Karpas-422 (cell line): ENCODE measurements around the gene HGD. TPM values are rescaled to one million over a fixed set of nuclear protein-coding genes. Genes with fewer than 3 reads are reported as not detected.
"Not testable (repeated sequence)": the region's sequence is repeated elsewhere in the genome, so short reads cannot be mapped to it uniquely, and the experiment has no call there.

Experiments
- DNase-seq: peaks from one replicate; pipeline ENCODE4 v3.0.0-alpha.2; 2015
- H2AFZ ChIP-seq: fragments of 200-600 bp; sonication (generic); 2 replicates; pipeline ENCODE4 v1.6.1; 2014; ENCODE audit warnings: antibody characterized with exemption, low read length, mixed read lengths
- H3K27ac ChIP-seq: fragments of 200-600 bp; sonication (generic); 2 replicates; pipeline ENCODE4 v1.5.1; 2014; ENCODE audit warnings: mild to moderate bottlenecking, low read length, moderate library complexity
- H3K27me3 ChIP-seq: fragments of 200-600 bp; sonication (generic); 2 replicates; pipeline ENCODE4 v1.6.1; 2014; ENCODE audit warnings: low read length, mixed read lengths
- H3K36me3 ChIP-seq: fragments of 200-600 bp; sonication (generic); 2 replicates; pipeline ENCODE4 v1.6.1; 2014; ENCODE audit warnings: low read length, mixed read lengths; ENCODE audit not compliant: insufficient read depth
- H3K4me1 ChIP-seq: fragments of 200-600 bp; sonication (generic); 2 replicates; pipeline ENCODE4 v1.6.1; 2014; ENCODE audit warnings: mild to moderate bottlenecking, low read length, mixed read lengths
- H3K4me2 ChIP-seq: fragments of 200-600 bp; sonication (generic); 2 replicates; pipeline ENCODE4 v1.6.1; 2014; ENCODE audit warnings: low read length, low read depth, mild to moderate bottlenecking; ENCODE audit not compliant: poor library complexity, severe bottlenecking
- H3K4me3 ChIP-seq: fragments of 200-600 bp; sonication (generic); 2 replicates; pipeline ENCODE4 v1.5.1; 2014; ENCODE audit warnings: mild to moderate bottlenecking, antibody characterized with exemption, low read length, mixed read lengths
- H3K79me2 ChIP-seq: fragments of 200-600 bp; sonication (generic); 2 replicates; pipeline ENCODE4 v1.6.1; 2014; ENCODE audit warnings: mild to moderate bottlenecking, low read length, mixed read lengths
- H3K9ac ChIP-seq: fragments of 200-600 bp; sonication (generic); 2 replicates; pipeline ENCODE4 v1.6.0; 2014; ENCODE audit warnings: low read length
- H3K9me2 ChIP-seq: fragments of 200-600 bp; sonication (generic), shearing (Covaris generic); replicated peaks from 2 replicates; pipeline ENCODE4 v1.6.0; 2014; ENCODE audit warnings: mild to moderate bottlenecking, low read length, moderate library complexity; ENCODE audit not compliant: insufficient read depth
- H3K9me3 ChIP-seq: fragments of 300-700, 200-600 bp; sonication (generic); 2 replicates; pipeline ENCODE4 v1.6.1; 2014; ENCODE audit warnings: low read length, mixed read lengths
- H4K20me1 ChIP-seq: fragments of 200-600 bp; sonication (generic); 2 replicates; pipeline ENCODE4 v1.6.1; 2014; ENCODE audit warnings: mild to moderate bottlenecking, antibody characterized with exemption, low read length, low read depth; ENCODE audit not compliant: insufficient read depth
- total RNA-seq: library from RNA; depleted of rRNA; stranded (reverse); fragments of >200 nt; shearing (Covaris generic); gene quantifications from 2 replicates; pipeline ENCODE4 v1.2.3, GENCODE V29; 2014; ENCODE audit warnings: low replicate concordance; rRNA removed

HGD gene, protein sequence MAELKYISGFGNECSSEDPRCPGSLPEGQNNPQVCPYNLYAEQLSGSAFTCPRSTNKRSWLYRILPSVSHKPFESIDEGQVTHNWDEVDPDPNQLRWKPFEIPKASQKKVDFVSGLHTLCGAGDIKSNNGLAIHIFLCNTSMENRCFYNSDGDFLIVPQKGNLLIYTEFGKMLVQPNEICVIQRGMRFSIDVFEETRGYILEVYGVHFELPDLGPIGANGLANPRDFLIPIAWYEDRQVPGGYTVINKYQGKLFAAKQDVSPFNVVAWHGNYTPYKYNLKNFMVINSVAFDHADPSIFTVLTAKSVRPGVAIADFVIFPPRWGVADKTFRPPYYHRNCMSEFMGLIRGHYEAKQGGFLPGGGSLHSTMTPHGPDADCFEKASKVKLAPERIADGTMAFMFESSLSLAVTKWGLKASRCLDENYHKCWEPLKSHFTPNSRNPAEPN
- not detected in 2 replicates for total RNA-seq

- H3K9me3 ChIP-seq = no peaks in the 10 kb centered on the region; the same call in 1 of the 2 replicates
These were observed at the start of gene HGD for GRCh38 chr3:120682095-120682681. Gene HGD (minus strand): TSS chr3:120682239. CDS start chr3:120682111, 128 bp downstream.

GRCh38 chr3:120730576-120731542, 48.8 kb upstream of the HGD start:
- Histone ChIP-seq H3K36me3 (0 out of 2 replicates have a peak, but pooled peaks cover 11% of the 10 kb centered on the region), H3K27ac (no peak overlapping the region), H3K79me2 (peaks cover 11% of the 10 kb centered on the region; the same call in 1 of the 2 replicates), H3K4me2 (no peak overlapping the region), H3K4me3 (no peak overlapping the region), H3K9me3 (no peaks in the 10 kb centered on the region), H4K20me1 (no peaks in the 10 kb centered on the region), H2AFZ (no peak overlapping the region), H3K4me1 (no peaks in the 10 kb centered on the region), H3K9ac (no peak overlapping the region), H3K9me2 (no peaks in the 10 kb centered on the region), H3K27me3 (no peaks in the 10 kb centered on the region)
- no peak for DNase-seq

More at GRCh38 chr3:120682095-120682681, at the start of gene HGD:
- Histone ChIP-seq H3K4me1 (peaks cover 19% of the 10 kb centered on the region), H4K20me1 (no peaks in the 10 kb centered on the region), H3K9ac (no peak within 1 kb of the TSS), H3K4me2 (no peak within 1 kb of the TSS), H3K9me2 (no peaks in the 10 kb centered on the region), H2AFZ (no peak within 1 kb of the TSS), H3K27ac (no peak within 1 kb of the TSS), H3K79me2 (no peaks in the 10 kb centered on the region), H3K4me3 (no peak within 1 kb of the TSS), H3K27me3 (no peaks in the 10 kb centered on the region), H3K36me3 (no peaks in the 10 kb centered on the region)
- DNase-seq = no peak

DNA sequence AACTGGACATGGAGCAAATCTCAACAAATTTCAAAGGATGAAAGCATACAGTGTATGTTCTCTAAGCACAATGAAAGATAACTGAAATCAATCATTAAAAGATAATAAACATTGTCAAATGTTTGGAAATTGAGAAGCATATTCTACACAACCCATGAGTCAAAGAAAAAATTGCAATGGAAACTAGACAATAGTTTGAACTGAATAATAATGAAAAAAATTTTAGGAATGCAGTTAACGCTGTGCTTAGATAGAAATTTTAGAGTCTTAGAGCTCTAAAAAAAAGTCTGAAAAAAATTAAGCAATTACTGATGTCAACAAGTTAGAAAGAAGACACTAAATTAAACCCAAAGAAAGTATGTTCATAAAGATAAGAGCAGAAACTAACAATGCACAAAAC, 44.8 kb upstream of the HGD start:
- H3K9me2 ChIP-seq = no peaks in the 10 kb centered on the region

GRCh38 chr3:120719167-120719834, 37.3 kb upstream of the HGD start:
- not testable (repeated sequence) for H3K4me1 ChIP-seq, H4K20me1 ChIP-seq, H3K9ac ChIP-seq, H2AFZ ChIP-seq, DNase-seq, H3K27ac ChIP-seq, H3K4me3 ChIP-seq, H3K27me3 ChIP-seq, H3K9me2 ChIP-seq, H3K9me3 ChIP-seq, H3K36me3 ChIP-seq, H3K4me2 ChIP-seq
- peaks cover 36% of the 10 kb centered on the region for H3K79me2 ChIP-seq

More for the DNA sequence above, 44.8 kb upstream of the HGD start:
- Histone ChIP-seq H3K27ac (no peak overlapping the region), H3K4me1 (no peaks in the 10 kb centered on the region), H3K4me3 (no peak overlapping the region), H3K9me3 (no peaks in the 10 kb centered on the region), H3K79me2 (peaks cover 11% of the 10 kb centered on the region; the same call in 1 of the 2 replicates), H3K36me3 (0 out of 2 replicates have a peak, but pooled peaks cover 11% of the 10 kb centered on the region), H3K9ac (no peak overlapping the region), H3K4me2 (no peak overlapping the region), H2AFZ (no peak overlapping the region), H3K27me3 (no peaks in the 10 kb centered on the region), H4K20me1 (no peaks in the 10 kb centered on the region)
- DNase-seq = no peak

DNA sequence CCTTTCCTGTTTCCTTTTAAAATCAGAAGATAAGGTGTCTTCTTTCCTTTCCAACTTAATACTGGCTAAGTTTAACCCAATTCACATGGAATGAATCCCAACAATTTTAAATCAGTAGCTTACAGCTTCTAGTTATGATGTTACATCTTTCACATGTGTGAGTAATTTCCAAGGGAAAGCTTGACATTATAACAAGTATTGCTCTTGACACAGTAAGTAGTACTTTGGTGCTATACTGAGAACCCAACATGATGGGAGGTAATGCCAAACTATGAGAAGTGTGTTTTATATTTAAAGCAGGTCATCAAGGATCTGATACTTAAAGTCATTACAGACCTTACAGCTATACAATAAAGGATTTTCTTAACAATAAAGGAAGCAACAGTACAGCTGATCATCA, 31.2 kb upstream of the HGD start:
- Histone ChIP-seq H3K27me3 (no peaks in the 10 kb centered on the region), H3K9me2 (no peaks in the 10 kb centered on the region), H3K79me2 (peaks cover 37% of the 10 kb centered on the region), H3K4me1 (peaks cover 9% of the 10 kb centered on the region), H3K9me3 (no peaks in the 10 kb centered on the region), H3K9ac (no peak overlapping the region), H3K36me3 (no peaks in the 10 kb centered on the region), H2AFZ (no peak overlapping the region), H3K4me2 (no peak overlapping the region), H3K27ac (no peak overlapping the region), H3K4me3 (no peak overlapping the region), H4K20me1 (no peaks in the 10 kb centered on the region)
- no peak for DNase-seq

- H3K9me2 ChIP-seq = no peaks in the 10 kb centered on the region
- no peak overlapping the region for H3K4me3 ChIP-seq
- H3K4me1 ChIP-seq = peaks cover 12% of the 10 kb centered on the region
- no peaks in the 10 kb centered on the region for H4K20me1 ChIP-seq
- H3K36me3 ChIP-seq = no peaks in the 10 kb centered on the region
- no peak overlapping the region for H3K9ac ChIP-seq
- no peaks in the 10 kb centered on the region for H3K9me3 ChIP-seq
- DNase-seq = no peak
- H3K27me3 ChIP-seq = no peaks in the 10 kb centered on the region
- H3K4me2 ChIP-seq = no peak overlapping the region
- no peak overlapping the region for H3K27ac ChIP-seq
- H3K79me2 ChIP-seq = 0 out of 2 replicates have a peak, but pooled peaks cover 19% of the 10 kb centered on the region
- no peak overlapping the region for H2AFZ ChIP-seq
These were observed 28.3 kb upstream of the HGD start for GRCh38 chr3:120710369-120710768.

GRCh38 chr3:120708408-120708807, 26.4 kb upstream of the HGD start:
- H2AFZ ChIP-seq = no peak overlapping the region
- no peak overlapping the region for H3K9ac ChIP-seq
- no peak overlapping the region; the same call in 1 of the 2 replicates for H3K27ac ChIP-seq
- H3K79me2 ChIP-seq = 0 out of 2 replicates have a peak, but pooled peaks cover 9% of the 10 kb centered on the region
- no peaks in the 10 kb centered on the region for H3K9me3 ChIP-seq
- H3K4me2 ChIP-seq = no peak overlapping the region
- no peaks in the 10 kb centered on the region for H4K20me1 ChIP-seq
- peaks cover 12% of the 10 kb centered on the region for H3K4me1 ChIP-seq
- H3K27me3 ChIP-seq = no peaks in the 10 kb centered on the region
- H3K9me2 ChIP-seq = no peaks in the 10 kb centered on the region
- H3K4me3 ChIP-seq = no peak overlapping the region
- H3K36me3 ChIP-seq = 0 out of 2 replicates have a peak, but pooled peaks cover 9% of the 10 kb centered on the region
- DNase-seq = no peak
